B cell (primary cell): ENCODE data around the gene APBA2. TPM values are rescaled to one million over a fixed set of nuclear protein-coding genes. Genes with fewer than 3 reads are reported as not detected.

ENCODE experiments used
- ATAC-seq: fragments of 200-7000 bp; cut with Tn5 transposase; one replicate; pipeline ENCODE4 v1.10.0; 2021; ENCODE audit warnings: low read depth, mild to moderate bottlenecking, moderate number of reproducible peaks, moderate library complexity
- CTCF ChIA-PET: fragments of 350-600 bp; sonication (Branson Sonifier 250); formaldehyde crosslinking; loops from one replicate; lab custom pipeline; 2021; ENCODE audit warnings: antibody characterized with exemption, inconsistent platforms; lab: Charles Lee
- POLR2A ChIA-PET: fragments of 350-600 bp; sonication (Branson Sonifier 250); formaldehyde crosslinking; loops from one replicate; lab custom pipeline; 2021; ENCODE audit warnings: antibody characterized with exemption; lab: Charles Lee
- DNase-seq: peaks from one replicate; pipeline ENCODE4 v3.0.0; 2013
- H2AFZ ChIP-seq: 2 replicates; pipeline ENCODE4 v1.6.1; 2012; ENCODE audit warnings: mild to moderate bottlenecking, low read depth, low read length; ENCODE audit not compliant: insufficient read depth, poor library complexity, severe bottlenecking
- H3K27ac ChIP-seq, 2 donors: 1 replicate in 1 of 2; 2 replicates in 1 of 2; pipeline ENCODE4 v1.5.1; 2012 to 2013; ENCODE audit warnings: low read length in 2 of 2, mild to moderate bottlenecking in 2 of 2, moderate library complexity in 1 of 2
- H3K27me3 ChIP-seq, 4 experiments: fragments of 200-600 bp in 1 of 4; sonication (generic) in 1 of 4; replicated peaks in 1 of 4; 1 replicate in 2 of 4; 2 replicates in 2 of 4; pipeline versions ENCODE4 v1.6.1 to v1.7.0; 2013 to 2016; ENCODE audit warnings: low read length in 3 of 4, mild to moderate bottlenecking in 2 of 4, mixed read lengths in 1 of 4, moderate library complexity in 1 of 4; ENCODE audit not compliant: insufficient read depth in 4 of 4, control insufficient read depth in 3 of 4; ENCODE audit errors: control extremely low read depth in 1 of 4
- H3K36me3 ChIP-seq, 2 experiments: replicated peaks in 1 of 2; 1 replicate in 1 of 2; 2 replicates in 1 of 2; pipeline versions ENCODE4 v1.6.1 to v1.7.1; 2013; ENCODE audit warnings: low read length in 1 of 2; ENCODE audit not compliant: insufficient read depth in 2 of 2, control insufficient read depth in 1 of 2; ENCODE audit errors: control extremely low read depth in 1 of 2, extremely low read depth in 1 of 2
- H3K4me1 ChIP-seq, 2 donors: fragments of 200-600 bp in 1 of 2; sonication (generic) in 1 of 2; 1 replicate in 1 of 2; 2 replicates in 1 of 2; pipeline versions ENCODE4 v1.5.1 to v1.6.1; 2013 to 2017; ENCODE audit warnings: low read length in 2 of 2; ENCODE audit not compliant: control insufficient read depth in 2 of 2, insufficient read depth in 2 of 2
- H3K4me2 ChIP-seq: replicated peaks from 2 replicates; pipeline ENCODE3; 2012; ENCODE audit warnings: mild to moderate bottlenecking, low read depth, low read length; ENCODE audit not compliant: poor library complexity, severe bottlenecking
- H3K4me3 ChIP-seq, 5 experiments: fragments of 200-600 bp in 1 of 5; sonication (generic) in 1 of 5; 1 replicate in 3 of 5; 2 replicates in 2 of 5; pipeline versions ENCODE4 v1.5.1 to v1.7.0; 2011 to 2016; ENCODE audit warnings: low read length in 4 of 5, mild to moderate bottlenecking in 4 of 5, low read depth in 2 of 5, control low read depth in 1 of 5, moderate library complexity in 1 of 5; ENCODE audit not compliant: insufficient read depth in 1 of 5; ENCODE audit errors: control extremely low read depth in 1 of 5, extremely low read depth in 1 of 5
- H3K79me2 ChIP-seq: fragments of 200-600 bp; sonication (generic); one replicate; pipeline ENCODE4 v1.6.0; 2016; ENCODE audit warnings: low read length; ENCODE audit not compliant: control insufficient read depth, insufficient read depth
- H3K9ac ChIP-seq: fragments of 200-600 bp; sonication (generic); 2 replicates; pipeline ENCODE4 v1.6.1; 2017; ENCODE audit warnings: mild to moderate bottlenecking, low read length, moderate library complexity
- H3K9me3 ChIP-seq, 3 donors: one replicate each; pipeline versions ENCODE4 v1.6.1 to v1.7.1; 2013; ENCODE audit warnings: low read length in 2 of 3; ENCODE audit not compliant: control insufficient read depth in 2 of 3, insufficient read depth in 1 of 3; ENCODE audit errors: control extremely low read depth in 1 of 3
- H4K20me1 ChIP-seq: 2 replicates; pipeline ENCODE4 v1.6.0; 2012; ENCODE audit warnings: mild to moderate bottlenecking, low read length; ENCODE audit not compliant: insufficient read depth, control insufficient read depth, poor library complexity, severe bottlenecking
- H3K27ac Mint-ChIP-seq: one replicate; pipeline ENCODE4 v1.8.0; 2021; ENCODE audit warnings: mixed read lengths
- H3K27me3 Mint-ChIP-seq: one replicate; pipeline ENCODE4 v1.8.0; 2021; ENCODE audit warnings: mixed read lengths
- H3K4me1 Mint-ChIP-seq: one replicate; pipeline ENCODE4 v1.8.0; 2021; ENCODE audit warnings: mixed read lengths
- H3K4me3 Mint-ChIP-seq: one replicate; pipeline ENCODE4 v1.8.0; 2021; ENCODE audit warnings: mixed read lengths
- H3K9me3 Mint-ChIP-seq: one replicate; pipeline ENCODE4 v1.8.0; 2022; ENCODE audit warnings: mixed read lengths; ENCODE audit not compliant: insufficient read depth
- EZH2 ChIP-seq: IDR thresholded peaks from 2 replicates; pipeline ENCODE4 v1.6.1; 2012; ENCODE audit warnings: borderline replicate concordance, low read depth, mild to moderate bottlenecking, moderate library complexity, low read length; ENCODE audit not compliant: insufficient read depth, poor library complexity, severe bottlenecking
- WGBS: methylation state at CpG from one replicate; pipeline ENCODE4 v1.1.5; 2013; ENCODE audit warnings: missing lambda C conversion rate; ENCODE audit not compliant: insufficient coverage; 5-methylcytosine and 5-hydroxymethylcytosine counted together
- intact Hi-C: fragments of 100-400 bp; cut with micrococcal nuclease; formaldehyde crosslinking; loops from one replicate; pipeline ENCODE4 v1.10.0; 2022
- polyA plus RNA-seq: library from polyadenylated mRNA; depleted of rRNA; stranded (reverse); fragments of >200 nt; gene quantifications from 2 replicates; pipeline ENCODE4 v1.2.3, GENCODE V29; 2012
- total RNA-seq, 2 donors: library from RNA; stranded (reverse); fragments of 120-200 nt in 1 of 2; gene quantifications; 1 replicate in 1 of 2; 2 replicates in 1 of 2; pipeline versions ENCODE4 v1.2.3 to v1.2.4, GENCODE V29; 2013 to 2022
- TF ChIP-seq, protein P1 (sequence below): fragments of 200-600 bp; IDR thresholded peaks from one replicate; pipeline ENCODE4 v1.8.0; 2022; ENCODE audit warnings: antibody characterized with exemption, mild to moderate bottlenecking

APBA2 gene
- total and polyA plus RNA-seq, 2 donors (not counting 1 experiment from before 2014, with no cell fraction given) = 0.19 TPM; not detected in 1

DNA sequence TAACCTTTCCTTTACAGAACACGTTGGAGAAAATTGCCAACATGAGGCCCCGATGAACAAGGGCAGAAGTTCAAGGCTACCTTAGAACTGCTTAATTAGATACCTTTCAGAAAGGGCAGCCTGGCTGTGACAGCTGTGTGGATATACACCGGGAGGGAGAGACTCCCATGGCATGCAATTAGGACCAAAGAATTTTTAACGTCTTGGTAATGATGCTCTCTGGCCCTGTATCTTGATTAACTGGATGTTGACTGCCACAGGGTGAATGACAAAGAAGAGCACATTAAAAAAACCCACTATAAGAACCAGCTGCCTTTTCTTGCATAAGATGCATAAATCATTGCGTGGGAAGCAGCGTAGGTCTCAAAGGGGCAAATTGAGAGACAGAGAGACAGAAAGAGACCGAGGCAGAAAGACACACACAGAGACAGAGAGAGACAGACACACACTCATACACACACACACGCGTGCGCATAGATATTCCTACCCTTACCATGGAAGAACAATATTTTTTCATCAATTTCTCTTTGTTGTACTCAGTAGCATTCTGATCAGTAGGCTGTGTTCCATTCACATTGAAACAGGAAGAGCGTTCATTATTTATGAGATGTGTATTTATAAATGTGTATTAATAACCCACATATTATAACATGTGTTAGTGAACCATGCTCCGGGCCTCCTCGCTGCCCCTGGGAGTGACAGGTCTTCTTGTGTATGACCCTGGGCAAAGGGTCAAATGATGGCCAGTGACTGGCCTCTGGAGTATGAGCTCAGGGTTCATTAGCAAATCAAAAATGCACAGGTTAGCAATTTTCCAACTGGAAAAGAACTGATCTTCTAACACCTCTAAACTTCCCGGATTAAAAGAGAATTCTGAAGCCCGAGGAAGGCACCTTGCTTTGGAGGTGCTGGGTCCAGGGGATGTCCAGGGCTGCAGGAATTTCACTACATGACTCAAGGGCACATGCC lies 265.0 kb downstream of the APBA2 start:
- Histone ChIP-seq H3K4me1 (no peaks in the 10 kb centered on the region), H3K9ac (no peak overlapping the region), H3K27ac (no peak overlapping the region), H3K4me2 (no peak overlapping the region), H3K36me3 (no peaks in the 10 kb centered on the region), H3K27me3 (no peaks in the 10 kb centered on the region), H3K9me3 (peaks cover 0 to 13% (median 0%) of the 10 kb centered on the region in 3 donors), H3K4me3 (no peak overlapping the region), H3K79me2 (no peaks in the 10 kb centered on the region), H2AFZ (no peak overlapping the region), H4K20me1 (no peaks in the 10 kb centered on the region)
- TF ChIP-seq EZH2 = no peak
- TF ChIP-seq, protein P1, sequence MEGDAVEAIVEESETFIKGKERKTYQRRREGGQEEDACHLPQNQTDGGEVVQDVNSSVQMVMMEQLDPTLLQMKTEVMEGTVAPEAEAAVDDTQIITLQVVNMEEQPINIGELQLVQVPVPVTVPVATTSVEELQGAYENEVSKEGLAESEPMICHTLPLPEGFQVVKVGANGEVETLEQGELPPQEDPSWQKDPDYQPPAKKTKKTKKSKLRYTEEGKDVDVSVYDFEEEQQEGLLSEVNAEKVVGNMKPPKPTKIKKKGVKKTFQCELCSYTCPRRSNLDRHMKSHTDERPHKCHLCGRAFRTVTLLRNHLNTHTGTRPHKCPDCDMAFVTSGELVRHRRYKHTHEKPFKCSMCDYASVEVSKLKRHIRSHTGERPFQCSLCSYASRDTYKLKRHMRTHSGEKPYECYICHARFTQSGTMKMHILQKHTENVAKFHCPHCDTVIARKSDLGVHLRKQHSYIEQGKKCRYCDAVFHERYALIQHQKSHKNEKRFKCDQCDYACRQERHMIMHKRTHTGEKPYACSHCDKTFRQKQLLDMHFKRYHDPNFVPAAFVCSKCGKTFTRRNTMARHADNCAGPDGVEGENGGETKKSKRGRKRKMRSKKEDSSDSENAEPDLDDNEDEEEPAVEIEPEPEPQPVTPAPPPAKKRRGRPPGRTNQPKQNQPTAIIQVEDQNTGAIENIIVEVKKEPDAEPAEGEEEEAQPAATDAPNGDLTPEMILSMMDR = no peak
- Mint-ChIP-seq H3K27ac (no peak overlapping the region), H3K4me1 (no peaks in the 10 kb centered on the region), H3K9me3 (peaks cover 5% of the 10 kb centered on the region), H3K27me3 (no peaks in the 10 kb centered on the region), H3K4me3 (no peak overlapping the region)
- ATAC-seq (no peak), DNase-seq (no peak)
- POLR2A ChIA-PET = no interaction called here
- intact Hi-C loops = no loop called here
- CTCF ChIA-PET = interaction anchor here (1.0 kb wide), 1 partner anchor 11 kb away, joined by 3 read pairs; no protein-coding TSS in a partner anchor
- WGBS = 84% methylated on average over 8 of the region's 15 CpGs

DNA sequence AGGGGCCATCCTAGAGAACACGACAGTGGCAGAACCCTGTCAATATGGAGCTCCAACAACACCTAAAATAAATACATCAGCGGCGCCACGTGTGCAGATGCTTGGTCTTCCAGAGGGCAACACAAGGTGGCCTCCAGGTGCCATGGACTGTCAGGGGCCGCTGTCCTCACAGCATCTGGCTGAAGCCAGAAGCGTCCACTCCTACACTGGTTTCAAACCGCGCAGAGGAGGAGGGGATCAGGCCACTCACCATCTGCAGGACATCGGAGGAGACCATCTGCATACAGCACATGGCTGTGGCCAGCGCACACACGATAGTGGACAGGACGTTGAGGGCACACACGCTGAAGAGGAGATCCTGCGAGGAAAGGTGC lies 265.7 kb downstream of the APBA2 start:
- DNase-seq (no peak), ATAC-seq (no peak)
- H3K27ac Mint-ChIP-seq = no peak overlapping the region
- no peak overlapping the region for H2AFZ ChIP-seq
- H3K9me3 Mint-ChIP-seq = peaks cover 5% of the 10 kb centered on the region
- no peaks in the 10 kb centered on the region for H3K4me1 Mint-ChIP-seq
- H3K4me1 ChIP-seq = no peaks in the 10 kb centered on the region
- POLR2A ChIA-PET = no interaction called here
- H3K4me3 ChIP-seq = no peak overlapping the region
- peaks cover 0 to 13% (median 0%) of the 10 kb centered on the region in 3 donors for H3K9me3 ChIP-seq
- H4K20me1 ChIP-seq = no peaks in the 10 kb centered on the region
- intact Hi-C loops = no loop called here
- CTCF ChIA-PET = interaction anchor here (1.0 kb wide), 1 partner anchor 11 kb away, joined by 3 read pairs; no protein-coding TSS in a partner anchor
- TF ChIP-seq EZH2 = no peak
- TF ChIP-seq, protein P1 = no peak
- no peaks in the 10 kb centered on the region for H3K79me2 ChIP-seq
- no peak overlapping the region for H3K9ac ChIP-seq
- H3K27me3 ChIP-seq = no peaks in the 10 kb centered on the region
- H3K27me3 Mint-ChIP-seq = peaks cover 2% of the 10 kb centered on the region
- no peak overlapping the region for H3K4me3 Mint-ChIP-seq
- no peak overlapping the region for H3K4me2 ChIP-seq
- 91% methylated on average over 13 of the region's 14 CpGs for WGBS
- no peaks in the 10 kb centered on the region for H3K36me3 ChIP-seq
- H3K27ac ChIP-seq = no peak overlapping the region
